BE2C (cell line): ENCODE results near the gene IRAK2.

Experiments used
- DNase-seq: peaks from one replicate; pipeline ENCODE4 v3.0.0-alpha.2; 2020
- H3K27me3 ChIP-seq: fragments of 250-450 bp; sonication (Bioruptor Pico); 2 replicates; pipeline ENCODE4 v1.5.1; 2020; ENCODE audit warnings: mild to moderate bottlenecking
- H3K36me3 ChIP-seq: fragments of 250-450 bp; sonication (Bioruptor Pico); 2 replicates; pipeline ENCODE4 v1.5.1; 2020; ENCODE audit warnings: mild to moderate bottlenecking
- H3K4me1 ChIP-seq: fragments of 250-450 bp; sonication (Bioruptor Pico); 2 replicates; pipeline ENCODE4 v1.5.1; 2020
- H3K4me3 ChIP-seq: 2 replicates; pipeline ENCODE4 v1.5.1; 2011; ENCODE audit warnings: low read depth, low read length
- H3K9me3 ChIP-seq: fragments of 250-450 bp; sonication (Bioruptor Pico); 2 replicates; pipeline ENCODE4 v1.5.1; 2020
- TF ChIP-seq, protein P1 (sequence below): IDR thresholded peaks from 2 replicates; pipeline ENCODE4 v1.5.1; 2012; ENCODE audit warnings: mild to moderate bottlenecking, low read depth, low read length

Gene IRAK2

GRCh38 chr3:10177737-10178136 is 13.0 kb downstream of the IRAK2 start:
- TF ChIP-seq, protein P1, sequence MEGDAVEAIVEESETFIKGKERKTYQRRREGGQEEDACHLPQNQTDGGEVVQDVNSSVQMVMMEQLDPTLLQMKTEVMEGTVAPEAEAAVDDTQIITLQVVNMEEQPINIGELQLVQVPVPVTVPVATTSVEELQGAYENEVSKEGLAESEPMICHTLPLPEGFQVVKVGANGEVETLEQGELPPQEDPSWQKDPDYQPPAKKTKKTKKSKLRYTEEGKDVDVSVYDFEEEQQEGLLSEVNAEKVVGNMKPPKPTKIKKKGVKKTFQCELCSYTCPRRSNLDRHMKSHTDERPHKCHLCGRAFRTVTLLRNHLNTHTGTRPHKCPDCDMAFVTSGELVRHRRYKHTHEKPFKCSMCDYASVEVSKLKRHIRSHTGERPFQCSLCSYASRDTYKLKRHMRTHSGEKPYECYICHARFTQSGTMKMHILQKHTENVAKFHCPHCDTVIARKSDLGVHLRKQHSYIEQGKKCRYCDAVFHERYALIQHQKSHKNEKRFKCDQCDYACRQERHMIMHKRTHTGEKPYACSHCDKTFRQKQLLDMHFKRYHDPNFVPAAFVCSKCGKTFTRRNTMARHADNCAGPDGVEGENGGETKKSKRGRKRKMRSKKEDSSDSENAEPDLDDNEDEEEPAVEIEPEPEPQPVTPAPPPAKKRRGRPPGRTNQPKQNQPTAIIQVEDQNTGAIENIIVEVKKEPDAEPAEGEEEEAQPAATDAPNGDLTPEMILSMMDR: no peak
- no peaks in the 10 kb centered on the region for H3K27me3 ChIP-seq
- no peak overlapping the region for H3K4me3 ChIP-seq
- DNase-seq: no peak
- no peaks in the 10 kb centered on the region for H3K4me1 ChIP-seq
- H3K36me3 ChIP-seq: no peaks in the 10 kb centered on the region
- H3K9me3 ChIP-seq: no peaks in the 10 kb centered on the region

- TF ChIP-seq, protein P1: no peak
- H3K9me3 ChIP-seq: no peaks in the 10 kb centered on the region
- H3K36me3 ChIP-seq: no peaks in the 10 kb centered on the region
- no peaks in the 10 kb centered on the region for H3K4me1 ChIP-seq
- DNase-seq: no peak
- H3K4me3 ChIP-seq: no peak overlapping the region
- no peaks in the 10 kb centered on the region for H3K27me3 ChIP-seq
Observed at GRCh38 chr3:10178892-10179291, 14.2 kb downstream of the IRAK2 start.

- no peak overlapping the region for H3K4me3 ChIP-seq
- H3K9me3 ChIP-seq: no peaks in the 10 kb centered on the region
- no peaks in the 10 kb centered on the region for H3K4me1 ChIP-seq
- TF ChIP-seq, protein P1: no peak
- H3K36me3 ChIP-seq: no peaks in the 10 kb centered on the region
- no peak for DNase-seq
- no peaks in the 10 kb centered on the region for H3K27me3 ChIP-seq
Observed at GRCh38 chr3:10180289-10180688, 15.6 kb downstream of the IRAK2 start.

- Histone ChIP-seq H3K27me3 (no peaks in the 10 kb centered on the region), H3K36me3 (no peaks in the 10 kb centered on the region), H3K4me3 (no peak overlapping the region), H3K9me3 (no peaks in the 10 kb centered on the region), H3K4me1 (no peaks in the 10 kb centered on the region)
- TF ChIP-seq, protein P1: no peak
- no peak for DNase-seq
Observed at GRCh38 chr3:10180738-10181295, 16.1 kb downstream of the IRAK2 start.

GRCh38 chr3:10182950-10183349 is 18.2 kb downstream of the IRAK2 start:
- H3K36me3 ChIP-seq: no peaks in the 10 kb centered on the region
- H3K4me3 ChIP-seq: no peak overlapping the region
- no peaks in the 10 kb centered on the region for H3K4me1 ChIP-seq
- H3K9me3 ChIP-seq: no peaks in the 10 kb centered on the region
- DNase-seq: no peak
- no peaks in the 10 kb centered on the region for H3K27me3 ChIP-seq
- TF ChIP-seq, protein P1: no peak

- TF ChIP-seq, protein P1: no peak
- DNase-seq: no peak
- H3K4me3 ChIP-seq: no peak overlapping the region
- H3K27me3 ChIP-seq: no peaks in the 10 kb centered on the region
- no peaks in the 10 kb centered on the region for H3K9me3 ChIP-seq
- H3K36me3 ChIP-seq: no peaks in the 10 kb centered on the region
- no peaks in the 10 kb centered on the region for H3K4me1 ChIP-seq
Observed at GRCh38 chr3:10184250-10184649, 19.5 kb downstream of the IRAK2 start.
